IPS DF 19.7 (cell line): ENCODE results near the gene USP49.

Source experiments
- DNase-seq: peaks from one replicate; pipeline ENCODE4 v3.0.0-alpha.2; 2013; ENCODE audit warnings: low read depth, low spot score

The USP49 gene

GRCh38 chr6:41757931-41758640 lies 137.1 kb downstream of the USP49 start:
- no peak for DNase-seq

GRCh38 chr6:41757271-41757670 lies 137.9 kb downstream of the USP49 start:
- DNase-seq = no peak

- no peak for DNase-seq
Observed at GRCh38 chr6:41756354-41756753, 138.8 kb downstream of the USP49 start.

GRCh38 chr6:41755895-41756294 lies 139.3 kb downstream of the USP49 start:
- DNase-seq = no peak

GRCh38 chr6:41750374-41750773 lies 144.8 kb downstream of the USP49 start:
- no peak for DNase-seq

GRCh38 chr6:41748542-41748941 lies 146.6 kb downstream of the USP49 start:
- no peak for DNase-seq

- no peak for DNase-seq
Observed at GRCh38 chr6:41748102-41748477, 147.1 kb downstream of the USP49 start.

- no peak for DNase-seq
Observed at GRCh38 chr6:41747256-41748101, 147.7 kb downstream of the USP49 start, which contains the start of gene PGC. TSS of gene PGC (minus strand) at chr6:41747397. CDS start at chr6:41747334, 63 bp downstream.

- DNase-seq = no peak
Observed at GRCh38 chr6:41746107-41746506, 149.1 kb downstream of the USP49 start.

GRCh38 chr6:41744236-41744787 lies 150.9 kb downstream of the USP49 start:
- no peak for DNase-seq

GRCh38 chr6:41743406-41744235 lies 151.6 kb downstream of the USP49 start:
- no peak for DNase-seq

- DNase-seq = no peak
Observed at GRCh38 chr6:41741625-41742490, 153.3 kb downstream of the USP49 start.

GRCh38 chr6:41740366-41741162 lies 154.6 kb downstream of the USP49 start:
- no peak for DNase-seq
